ENCODE measurements around the gene ZPBP2. TPM values are rescaled to one million over a fixed set of nuclear protein-coding genes. Genes with fewer than 3 reads are reported as not detected.

Gene ZPBP2
- total and polyA plus RNA-seq, 2 of the 13 experiments (the other 11 are each of a cell fraction or from before 2014, with no cell fraction given) = not detected

DNA sequence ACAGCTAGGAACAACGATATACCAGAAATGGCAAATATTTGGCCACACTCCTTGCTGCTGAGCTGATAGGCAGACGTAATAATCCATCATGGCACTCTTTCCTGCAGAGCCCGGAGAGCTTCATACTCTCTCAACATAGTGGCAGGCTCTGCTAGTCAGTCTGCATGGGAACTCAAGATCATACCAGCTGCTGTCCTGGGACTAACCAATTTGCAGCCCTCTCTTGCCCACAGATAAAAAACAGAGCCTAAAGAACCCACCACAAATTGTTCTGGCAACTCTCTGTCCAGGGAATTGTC, 36.9 kb downstream of the ZPBP2 start (continued):
- TF ChIP-seq PRPF4 (IDR thresholded peaks at IDR 0.05; ENCODE audit: low read depth, low read length, poor library complexity, severe bottlenecking) (no peak), ZNF44 (CRISPR knock-in tag; IDR thresholded peaks at IDR 0.05) (peak; percentile 5; the same call in 1 of the 2 replicates), ZNF792 (CRISPR knock-in tag; IDR thresholded peaks at IDR 0.05) (0 out of 2 replicates have a peak, but pooled peaks have one; percentile 6), ASH2L (IDR thresholded peaks at IDR 0.05; ENCODE audit: insufficient read length, low read depth, low read length) (no peak), ZNF143 (CRISPR knock-in tag; IDR thresholded peaks at IDR 0.05) (0 out of 2 replicates have a peak, but pooled peaks have one; percentile 5), NFATC3 (CRISPR knock-in tag; IDR thresholded peaks at IDR 0.05) (no peak), NR2F1 (CRISPR knock-in tag; IDR thresholded peaks at IDR 0.05) (0 out of 4 replicates have a peak, but pooled peaks of 1 of the 2 experiments have one; percentile 16), RXRA (CRISPR knock-in tag; IDR thresholded peaks at IDR 0.05) (0 out of 2 replicates have a peak, but pooled peaks have one; percentile 7), PHF8 (CRISPR knock-in tag; IDR thresholded peaks at IDR 0.05) (peak; percentile 2; the same call in 1 of the 2 replicates), MYC (CRISPR knock-in tag; IDR thresholded peaks at IDR 0.05; ENCODE audit: borderline replicate concordance) (no peak), TBX2 (CRISPR knock-in tag; IDR thresholded peaks at IDR 0.05; ENCODE audit: borderline replicate concordance) (no peak), ZNF33A (CRISPR knock-in tag; IDR thresholded peaks at IDR 0.05; ENCODE audit: borderline replicate concordance) (no peak), SP4 (CRISPR knock-in tag; IDR thresholded peaks at IDR 0.05) (no peak; the same call in 1 of the 2 replicates), ZNF441 (CRISPR knock-in tag; IDR thresholded peaks at IDR 0.05; ENCODE audit: borderline replicate concordance) (no peak), ZNF337 (CRISPR knock-in tag; IDR thresholded peaks at IDR 0.05; ENCODE audit: borderline replicate concordance, low read depth) (no peak), YEATS4 (CRISPR knock-in tag; IDR thresholded peaks at IDR 0.05; ENCODE audit: borderline replicate concordance) (0 out of 2 replicates have a peak, but pooled peaks have one; percentile 14), ZEB1 (IDR thresholded peaks at IDR 0.05; ENCODE audit: insufficient replicate concordance, low read depth) (peak; percentile 4), MZF1 (CRISPR knock-in tag; IDR thresholded peaks at IDR 0.05; ENCODE audit: borderline replicate concordance) (no peak), SMAD3 (CRISPR knock-in tag; IDR thresholded peaks at IDR 0.05) (peak; percentile 2; the same call in 1 of the 2 replicates), PITX1 (CRISPR knock-in tag; IDR thresholded peaks at IDR 0.05) (no peak), RFXANK (CRISPR knock-in tag; IDR thresholded peaks at IDR 0.05) (no peak), WIZ (CRISPR knock-in tag; IDR thresholded peaks at IDR 0.05) (0 out of 2 replicates have a peak, but pooled peaks have one; percentile 13), REL (CRISPR knock-in tag; conservative IDR thresholded peaks at IDR 0.05) (no peak), POLR2G (IDR thresholded peaks at IDR 0.05; ENCODE audit: low read depth, low read length) (no peak), ZBTB7B (CRISPR knock-in tag; IDR thresholded peaks at IDR 0.05) (0 out of 2 replicates have a peak, but pooled peaks have one; percentile 4), GLI4 (CRISPR knock-in tag; IDR thresholded peaks at IDR 0.05; ENCODE audit: borderline replicate concordance) (peak; percentile 58; the same call in 1 of the 2 replicates)
- TF ChIP-seq, protein P1, sequence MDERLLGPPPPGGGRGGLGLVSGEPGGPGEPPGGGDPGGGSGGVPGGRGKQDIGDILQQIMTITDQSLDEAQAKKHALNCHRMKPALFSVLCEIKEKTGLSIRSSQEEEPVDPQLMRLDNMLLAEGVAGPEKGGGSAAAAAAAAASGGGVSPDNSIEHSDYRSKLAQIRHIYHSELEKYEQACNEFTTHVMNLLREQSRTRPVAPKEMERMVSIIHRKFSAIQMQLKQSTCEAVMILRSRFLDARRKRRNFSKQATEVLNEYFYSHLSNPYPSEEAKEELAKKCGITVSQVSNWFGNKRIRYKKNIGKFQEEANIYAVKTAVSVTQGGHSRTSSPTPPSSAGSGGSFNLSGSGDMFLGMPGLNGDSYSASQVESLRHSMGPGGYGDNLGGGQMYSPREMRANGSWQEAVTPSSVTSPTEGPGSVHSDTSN (CRISPR knock-in tag; IDR thresholded peaks at IDR 0.05) = no peak
- TF ChIP-seq, protein P2, sequence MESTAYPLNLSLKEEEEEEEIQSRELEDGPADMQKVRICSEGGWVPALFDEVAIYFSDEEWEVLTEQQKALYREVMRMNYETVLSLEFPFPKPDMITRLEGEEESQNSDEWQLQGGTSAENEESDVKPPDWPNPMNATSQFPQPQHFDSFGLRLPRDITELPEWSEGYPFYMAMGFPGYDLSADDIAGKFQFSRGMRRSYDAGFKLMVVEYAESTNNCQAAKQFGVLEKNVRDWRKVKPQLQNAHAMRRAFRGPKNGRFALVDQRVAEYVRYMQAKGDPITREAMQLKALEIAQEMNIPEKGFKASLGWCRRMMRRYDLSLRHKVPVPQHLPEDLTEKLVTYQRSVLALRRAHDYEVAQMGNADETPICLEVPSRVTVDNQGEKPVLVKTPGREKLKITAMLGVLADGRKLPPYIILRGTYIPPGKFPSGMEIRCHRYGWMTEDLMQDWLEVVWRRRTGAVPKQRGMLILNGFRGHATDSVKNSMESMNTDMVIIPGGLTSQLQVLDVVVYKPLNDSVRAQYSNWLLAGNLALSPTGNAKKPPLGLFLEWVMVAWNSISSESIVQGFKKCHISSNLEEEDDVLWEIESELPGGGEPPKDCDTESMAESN (CRISPR knock-in tag; conservative IDR thresholded peaks at IDR 0.05) = 0 out of 2 replicates have a peak, but pooled peaks have one; percentile 33
- TF ChIP-seq, protein P3, sequence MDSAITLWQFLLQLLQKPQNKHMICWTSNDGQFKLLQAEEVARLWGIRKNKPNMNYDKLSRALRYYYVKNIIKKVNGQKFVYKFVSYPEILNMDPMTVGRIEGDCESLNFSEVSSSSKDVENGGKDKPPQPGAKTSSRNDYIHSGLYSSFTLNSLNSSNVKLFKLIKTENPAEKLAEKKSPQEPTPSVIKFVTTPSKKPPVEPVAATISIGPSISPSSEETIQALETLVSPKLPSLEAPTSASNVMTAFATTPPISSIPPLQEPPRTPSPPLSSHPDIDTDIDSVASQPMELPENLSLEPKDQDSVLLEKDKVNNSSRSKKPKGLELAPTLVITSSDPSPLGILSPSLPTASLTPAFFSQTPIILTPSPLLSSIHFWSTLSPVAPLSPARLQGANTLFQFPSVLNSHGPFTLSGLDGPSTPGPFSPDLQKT (CRISPR knock-in tag; IDR thresholded peaks at IDR 0.05; ENCODE audit: borderline replicate concordance) = no peak
